GM19328 (cell line): ENCODE results near the gene GRID1.
A peak's percentile ranks its signal among the peaks of the same experiment; 100 is the strongest.

Experiments
- ATAC-seq: cut with Tn5 transposase; IDR thresholded peaks from one replicate; pipeline ENCODE4 v1.9.1; 2021; ENCODE audit warnings: mild to moderate bottlenecking, moderate library complexity; ENCODE audit not compliant: unreplicated experiment

GRID1 gene

GRCh38 chr10:86355571-86356038, 11.0 kb downstream of the GRID1 start:
- ATAC-seq = no peak

- peak; percentile 57 for ATAC-seq
These were observed 11.6 kb downstream of the GRID1 start for GRCh38 chr10:86354761-86355540.

- no peak for ATAC-seq
These were observed 12.8 kb downstream of the GRID1 start for GRCh38 chr10:86353506-86354485.

DNA sequence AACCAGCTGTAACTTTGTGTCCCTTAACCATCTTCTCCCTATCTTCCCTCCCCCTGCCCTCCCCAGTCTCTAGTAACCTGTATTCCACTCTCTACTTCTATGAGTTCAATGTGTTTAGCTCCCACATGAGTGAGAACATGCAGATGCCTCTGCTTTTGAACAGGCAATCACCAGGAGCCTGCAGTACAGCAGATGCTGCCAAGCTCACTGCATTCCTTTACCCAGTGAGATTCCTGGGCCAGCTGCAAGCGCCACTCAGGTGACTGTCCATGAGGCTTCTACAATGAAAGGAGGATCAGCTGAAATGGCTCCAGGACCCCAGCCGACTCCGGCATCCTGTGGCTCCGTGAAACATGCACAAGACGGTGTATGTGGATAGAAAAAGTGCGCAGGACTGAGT, 15.7 kb downstream of the GRID1 start:
- no peak for ATAC-seq

DNA sequence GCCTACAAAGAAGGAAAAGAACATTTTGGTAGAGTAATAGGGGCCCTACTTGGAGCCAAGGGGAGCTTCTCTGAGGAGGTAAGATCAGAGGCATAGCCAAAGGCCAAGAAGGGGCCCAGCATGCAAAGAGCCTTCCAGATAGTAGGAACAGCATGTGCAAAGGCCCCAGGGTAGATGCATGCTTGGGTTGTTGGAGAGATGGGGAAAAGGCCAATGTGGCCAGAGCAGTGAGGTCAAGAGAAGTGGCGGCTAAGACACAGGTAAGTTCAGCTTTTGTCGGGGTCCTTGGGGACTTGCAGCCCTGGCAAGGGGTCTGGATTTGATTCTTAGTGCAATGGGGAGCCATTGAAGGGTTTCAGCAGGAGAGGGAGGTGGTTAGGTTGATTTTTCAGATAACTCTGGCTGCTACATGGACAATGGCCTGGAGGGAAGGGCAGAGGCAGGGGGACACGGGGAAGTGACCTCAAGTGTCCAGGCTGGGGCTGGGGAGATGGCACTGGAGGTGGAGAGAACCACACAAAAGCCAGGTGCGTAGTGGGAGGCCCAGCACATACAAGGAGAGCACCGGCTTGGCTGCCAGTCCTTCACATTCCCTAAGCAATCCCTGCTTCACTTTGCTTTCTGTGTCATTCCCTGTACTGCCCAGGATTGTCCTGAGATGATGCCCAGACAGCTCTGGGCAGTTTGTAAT, 16.5 kb downstream of the GRID1 start:
- no peak for ATAC-seq

DNA sequence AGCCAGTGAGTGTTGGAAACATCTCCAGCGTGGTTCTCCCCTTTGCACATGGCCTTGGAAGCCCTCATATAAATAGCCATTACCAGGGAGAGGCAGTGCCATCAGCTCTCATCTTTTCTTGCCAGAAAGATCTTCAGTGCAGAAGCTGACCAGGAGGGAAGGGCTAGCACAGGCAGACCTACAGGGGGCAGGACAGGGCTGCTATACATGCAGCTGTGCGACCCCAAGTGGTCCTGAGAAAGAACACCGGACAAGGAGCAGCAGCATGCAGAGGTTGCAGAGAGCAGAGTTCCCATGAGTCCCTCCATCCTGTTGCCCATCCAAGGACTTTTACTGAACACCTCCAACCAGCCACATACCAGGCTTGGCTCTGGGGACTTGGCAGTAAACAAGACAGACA, 17.1 kb downstream of the GRID1 start:
- ATAC-seq = no peak

DNA sequence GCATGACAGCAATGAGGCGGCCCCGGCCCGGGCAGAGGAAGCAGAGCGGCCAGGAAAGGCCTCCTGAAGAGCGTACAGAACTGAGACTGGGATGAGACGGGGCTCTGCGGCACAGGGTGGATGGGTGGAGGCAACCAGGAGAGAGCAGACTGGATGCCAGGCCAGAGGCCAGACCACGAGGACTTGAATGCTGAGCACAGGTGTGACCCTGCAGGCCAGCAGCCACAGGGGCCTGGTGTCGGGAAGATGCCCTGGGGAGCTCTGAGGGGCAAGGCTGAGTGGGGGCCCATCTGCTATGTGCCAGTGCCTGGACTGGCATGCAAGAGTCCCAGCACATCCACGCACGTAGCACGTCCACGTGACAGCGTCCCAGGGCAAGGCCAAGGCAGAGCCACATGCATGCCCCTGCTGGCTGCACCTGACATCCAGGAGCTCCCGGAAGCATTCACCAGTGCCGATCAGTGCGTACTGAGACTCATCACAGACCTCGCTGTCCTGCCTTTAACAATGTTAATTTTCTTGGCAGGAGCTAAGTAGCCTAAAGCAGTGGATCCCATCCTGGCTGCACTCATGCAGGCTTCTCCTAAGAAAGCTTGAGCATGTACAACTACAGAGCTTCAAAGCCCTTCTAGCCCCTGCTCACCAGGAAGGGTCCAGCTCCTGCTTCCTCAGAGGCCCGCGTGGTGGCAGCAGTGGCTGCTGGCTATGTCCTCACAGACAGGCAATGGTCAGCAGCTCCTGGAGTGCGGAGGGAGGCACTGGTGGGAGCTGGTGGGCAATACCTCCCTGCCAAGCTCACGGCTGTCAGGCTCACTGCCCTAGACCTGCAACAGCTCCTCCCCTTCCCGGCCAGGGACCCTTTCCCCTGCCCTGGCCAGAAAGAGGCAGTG, 18.0 kb downstream of the GRID1 start:
- no peak for ATAC-seq

DNA sequence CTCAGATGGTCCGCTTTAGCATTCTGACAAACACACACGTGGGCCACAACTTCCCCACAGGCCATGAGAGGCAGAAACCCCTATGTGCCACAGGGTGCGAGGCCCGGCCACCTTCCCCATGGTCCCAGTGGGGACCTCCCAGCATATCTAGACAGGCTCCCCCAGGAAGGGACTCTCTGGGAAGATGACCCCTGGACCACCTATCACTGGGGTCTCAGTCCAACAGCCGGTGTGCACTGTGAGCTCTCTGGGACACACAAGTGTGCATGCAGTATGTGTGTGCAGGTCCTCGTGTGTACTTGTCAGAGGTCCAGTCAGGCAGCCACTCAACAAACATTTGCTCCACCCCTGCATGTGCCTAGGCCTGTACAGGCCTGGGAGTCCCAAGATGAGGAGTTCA, 18.7 kb downstream of the GRID1 start:
- no peak for ATAC-seq

GRCh38 chr10:86346799-86347665, 19.6 kb downstream of the GRID1 start:
- no peak for ATAC-seq

DNA sequence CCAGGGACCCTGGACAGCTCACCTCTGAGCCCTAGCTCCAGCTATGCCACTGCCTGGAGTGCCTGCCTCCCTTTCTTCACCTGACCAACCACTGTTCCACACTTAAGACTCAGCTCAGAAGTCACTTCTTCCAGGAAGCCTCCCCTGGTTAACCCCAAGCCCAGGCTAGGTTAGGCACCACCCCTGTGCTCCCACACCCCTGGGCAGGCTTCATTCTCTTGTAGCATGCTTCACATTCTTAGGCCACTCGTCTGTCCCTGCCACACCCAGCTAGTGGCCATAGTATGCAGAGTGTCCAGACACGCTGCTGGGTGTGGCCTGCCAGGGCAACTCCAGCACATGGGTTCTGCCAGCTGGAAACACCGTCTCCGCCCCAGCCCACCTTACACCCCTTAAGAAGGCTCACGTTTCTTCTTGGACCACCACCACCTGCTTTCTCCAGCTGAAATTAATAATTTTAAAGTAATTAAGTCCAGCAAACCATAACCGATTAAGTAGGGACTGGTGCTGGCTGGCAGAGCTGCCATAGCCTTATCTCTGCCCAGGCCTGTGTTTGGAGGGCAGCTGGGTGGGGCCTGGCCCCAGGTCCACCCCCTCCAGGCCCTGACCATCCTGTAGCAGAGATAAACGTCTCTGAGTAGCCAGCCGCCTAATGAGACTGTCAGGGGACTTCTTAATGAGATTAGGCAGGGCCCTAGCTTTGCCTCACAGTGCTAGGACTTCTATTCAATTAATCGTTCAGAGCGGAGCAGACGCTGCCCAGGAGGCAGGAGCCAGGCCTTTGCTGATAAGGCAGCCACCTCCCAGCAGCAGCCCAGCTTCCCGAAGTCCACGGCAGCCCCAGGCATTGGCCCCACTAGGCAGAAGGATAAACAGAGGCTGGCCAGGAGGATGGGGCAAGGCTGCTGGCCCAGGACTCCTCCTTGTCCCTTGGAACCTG, 20.5 kb downstream of the GRID1 start:
- no peak for ATAC-seq

DNA sequence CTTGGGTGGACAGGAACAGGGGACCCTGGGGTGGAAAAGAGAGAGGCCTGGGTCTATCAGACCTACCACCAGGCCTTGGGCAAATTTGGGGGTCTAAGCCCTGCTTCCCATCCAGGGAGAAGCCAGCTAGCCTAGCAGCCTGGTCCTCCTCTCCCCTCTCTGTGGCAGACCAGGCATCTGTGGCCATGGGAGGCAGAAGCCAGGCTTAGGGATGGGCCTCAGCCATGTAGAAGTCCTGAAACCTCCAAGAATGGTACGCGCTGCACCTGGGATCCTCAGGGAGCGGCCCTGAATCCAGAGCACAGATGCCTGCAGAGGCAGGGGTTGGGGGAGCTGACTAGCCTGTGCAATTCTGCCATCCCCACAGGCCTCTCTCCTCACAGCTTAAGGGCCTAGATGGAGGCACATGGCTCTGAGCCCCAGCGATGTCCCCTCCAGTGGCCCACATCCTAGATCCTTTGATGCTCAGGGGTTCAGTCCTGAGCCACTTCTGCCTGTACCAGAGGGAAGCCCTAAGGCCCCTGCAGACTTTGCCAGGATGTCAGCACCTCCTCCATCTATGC, 21.2 kb downstream of the GRID1 start:
- ATAC-seq = no peak

- ATAC-seq = no peak
These were observed 21.9 kb downstream of the GRID1 start for GRCh38 chr10:86344714-86345161.

DNA sequence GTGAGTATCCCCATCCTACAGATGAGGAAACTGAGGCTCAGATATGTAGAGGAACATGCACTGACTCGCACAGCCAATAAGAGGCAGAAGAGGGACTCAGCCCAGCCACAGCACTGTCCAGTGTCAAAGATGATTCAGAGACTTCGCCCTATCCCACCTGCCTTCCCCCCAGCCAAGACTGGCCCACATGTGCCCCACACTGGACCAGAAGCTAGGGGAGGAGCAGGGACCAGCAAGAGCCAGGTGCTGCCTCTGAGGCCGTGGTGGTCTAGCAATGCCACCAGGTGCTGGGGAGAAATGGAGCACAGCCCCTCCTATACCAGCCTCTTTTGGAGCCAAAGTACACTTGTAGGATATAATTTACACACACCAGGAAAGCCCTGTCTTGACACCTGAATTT, 22.3 kb downstream of the GRID1 start:
- no peak for ATAC-seq

- ATAC-seq = no peak
These were observed 22.8 kb downstream of the GRID1 start for GRCh38 chr10:86343761-86344160.

- no peak for ATAC-seq
These were observed 24.3 kb downstream of the GRID1 start for GRCh38 chr10:86342111-86342863.

DNA sequence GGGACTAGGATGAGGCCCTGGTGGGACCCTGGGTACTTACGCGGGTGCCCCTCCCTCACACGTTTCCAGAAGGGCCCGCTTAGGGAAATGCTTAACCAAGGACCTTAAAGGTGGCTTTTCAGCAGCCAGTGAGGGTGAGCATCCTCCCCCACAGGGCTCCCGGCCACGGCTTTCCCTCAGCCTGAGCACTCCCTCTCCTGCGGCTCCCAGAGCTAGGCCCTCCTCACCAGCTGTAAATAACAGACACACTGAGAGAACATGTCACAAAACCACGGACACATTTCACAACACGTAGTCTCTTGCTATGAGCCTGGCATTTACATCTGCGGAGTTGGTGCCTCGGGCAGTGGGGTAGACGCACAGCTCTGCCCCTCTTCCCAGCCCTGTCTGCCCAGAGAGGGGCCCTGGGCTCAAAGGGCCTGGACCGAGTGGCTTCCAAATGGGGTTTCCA, 25.2 kb downstream of the GRID1 start:
- ATAC-seq = no peak

DNA sequence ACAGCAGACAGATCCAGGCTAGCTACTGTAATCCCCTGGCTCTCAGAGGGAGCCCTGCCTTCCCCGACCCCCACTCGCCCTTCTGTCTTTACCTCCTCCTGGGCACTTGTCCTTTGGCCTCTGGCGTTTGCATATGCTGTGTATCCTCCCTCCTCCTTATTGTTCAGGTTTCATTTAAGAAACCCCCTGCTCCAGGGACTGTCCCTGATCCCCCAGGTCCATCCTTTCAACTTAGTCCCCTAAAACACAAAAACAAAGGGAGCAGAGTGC, 25.7 kb downstream of the GRID1 start:
- ATAC-seq = no peak
